ENCODE data around the gene GIPC3.

DNA sequence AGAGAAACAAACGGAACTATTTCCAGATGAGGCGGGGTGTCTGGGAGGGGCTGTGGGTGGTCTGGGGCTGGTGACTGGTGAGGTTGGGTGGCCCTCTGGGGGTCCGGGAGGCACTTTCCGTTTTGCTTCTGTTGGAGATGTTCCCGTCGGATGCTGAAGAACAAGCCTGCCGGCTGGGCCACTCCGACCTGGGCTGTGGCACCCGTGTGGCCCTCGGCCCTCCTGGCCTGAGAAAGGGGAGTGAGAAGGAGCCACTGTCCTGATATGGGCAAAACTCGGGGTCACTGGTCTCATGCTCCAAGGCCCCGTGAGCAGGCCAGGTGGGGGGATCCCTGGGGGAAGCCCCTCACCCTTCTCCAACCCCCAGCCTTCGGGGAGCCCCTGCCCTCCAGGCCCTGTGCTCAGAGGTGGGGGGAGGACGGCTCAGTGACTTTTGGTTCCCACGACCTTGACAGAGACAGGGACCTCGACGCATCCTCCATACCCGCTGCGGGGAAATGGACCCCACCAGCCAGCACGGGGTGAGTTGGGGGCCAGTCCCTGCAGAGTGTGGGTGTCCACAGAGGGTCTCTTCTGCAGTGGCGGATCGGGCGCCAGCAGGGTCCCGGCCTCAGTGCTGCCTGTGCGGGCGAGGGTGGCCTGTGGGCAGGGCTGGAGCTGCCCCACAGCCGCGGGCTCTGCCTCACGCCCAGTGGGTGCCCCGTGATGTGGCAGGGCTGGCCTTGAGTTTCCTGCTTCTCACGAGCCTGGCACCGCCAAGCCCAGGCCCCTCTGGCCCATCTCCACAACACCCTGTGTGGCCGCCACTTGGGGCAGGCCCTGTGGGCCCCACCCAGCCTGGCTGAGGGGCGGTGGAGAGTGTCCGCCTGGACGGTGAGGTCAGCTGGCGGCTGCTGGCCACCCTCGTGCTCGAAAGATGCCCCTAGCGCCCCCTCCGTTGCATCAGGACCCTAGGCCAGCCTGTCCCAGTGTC lies 25.8 kb downstream of the GIPC3 start:
- TF ChIP-seq POLR2A (IDR thresholded peaks at IDR 0.05) = no peak
- TF ChIP-seq, protein P1, sequence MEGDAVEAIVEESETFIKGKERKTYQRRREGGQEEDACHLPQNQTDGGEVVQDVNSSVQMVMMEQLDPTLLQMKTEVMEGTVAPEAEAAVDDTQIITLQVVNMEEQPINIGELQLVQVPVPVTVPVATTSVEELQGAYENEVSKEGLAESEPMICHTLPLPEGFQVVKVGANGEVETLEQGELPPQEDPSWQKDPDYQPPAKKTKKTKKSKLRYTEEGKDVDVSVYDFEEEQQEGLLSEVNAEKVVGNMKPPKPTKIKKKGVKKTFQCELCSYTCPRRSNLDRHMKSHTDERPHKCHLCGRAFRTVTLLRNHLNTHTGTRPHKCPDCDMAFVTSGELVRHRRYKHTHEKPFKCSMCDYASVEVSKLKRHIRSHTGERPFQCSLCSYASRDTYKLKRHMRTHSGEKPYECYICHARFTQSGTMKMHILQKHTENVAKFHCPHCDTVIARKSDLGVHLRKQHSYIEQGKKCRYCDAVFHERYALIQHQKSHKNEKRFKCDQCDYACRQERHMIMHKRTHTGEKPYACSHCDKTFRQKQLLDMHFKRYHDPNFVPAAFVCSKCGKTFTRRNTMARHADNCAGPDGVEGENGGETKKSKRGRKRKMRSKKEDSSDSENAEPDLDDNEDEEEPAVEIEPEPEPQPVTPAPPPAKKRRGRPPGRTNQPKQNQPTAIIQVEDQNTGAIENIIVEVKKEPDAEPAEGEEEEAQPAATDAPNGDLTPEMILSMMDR (IDR thresholded peaks at IDR 0.05) = no peak
